Activated CD8-positive, alpha-beta memory T cell treated with anti-CD3 and anti-CD28 coated beads for 1 hour (primary cell): ENCODE data around the gene HAS3.
"Not testable (repeated sequence)": the region's sequence is repeated elsewhere in the genome, so short reads cannot be mapped to it uniquely, and the experiment has no call there.

Experiments
- DNase-seq, 2 donors: peaks; one replicate each; pipeline ENCODE4 v3.0.0-alpha.2; 2020; ENCODE audit warnings: low read depth in 1 of 2; ENCODE audit errors: extremely low read depth in 1 of 2

Gene HAS3, protein sequence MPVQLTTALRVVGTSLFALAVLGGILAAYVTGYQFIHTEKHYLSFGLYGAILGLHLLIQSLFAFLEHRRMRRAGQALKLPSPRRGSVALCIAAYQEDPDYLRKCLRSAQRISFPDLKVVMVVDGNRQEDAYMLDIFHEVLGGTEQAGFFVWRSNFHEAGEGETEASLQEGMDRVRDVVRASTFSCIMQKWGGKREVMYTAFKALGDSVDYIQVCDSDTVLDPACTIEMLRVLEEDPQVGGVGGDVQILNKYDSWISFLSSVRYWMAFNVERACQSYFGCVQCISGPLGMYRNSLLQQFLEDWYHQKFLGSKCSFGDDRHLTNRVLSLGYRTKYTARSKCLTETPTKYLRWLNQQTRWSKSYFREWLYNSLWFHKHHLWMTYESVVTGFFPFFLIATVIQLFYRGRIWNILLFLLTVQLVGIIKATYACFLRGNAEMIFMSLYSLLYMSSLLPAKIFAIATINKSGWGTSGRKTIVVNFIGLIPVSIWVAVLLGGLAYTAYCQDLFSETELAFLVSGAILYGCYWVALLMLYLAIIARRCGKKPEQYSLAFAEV

DNA sequence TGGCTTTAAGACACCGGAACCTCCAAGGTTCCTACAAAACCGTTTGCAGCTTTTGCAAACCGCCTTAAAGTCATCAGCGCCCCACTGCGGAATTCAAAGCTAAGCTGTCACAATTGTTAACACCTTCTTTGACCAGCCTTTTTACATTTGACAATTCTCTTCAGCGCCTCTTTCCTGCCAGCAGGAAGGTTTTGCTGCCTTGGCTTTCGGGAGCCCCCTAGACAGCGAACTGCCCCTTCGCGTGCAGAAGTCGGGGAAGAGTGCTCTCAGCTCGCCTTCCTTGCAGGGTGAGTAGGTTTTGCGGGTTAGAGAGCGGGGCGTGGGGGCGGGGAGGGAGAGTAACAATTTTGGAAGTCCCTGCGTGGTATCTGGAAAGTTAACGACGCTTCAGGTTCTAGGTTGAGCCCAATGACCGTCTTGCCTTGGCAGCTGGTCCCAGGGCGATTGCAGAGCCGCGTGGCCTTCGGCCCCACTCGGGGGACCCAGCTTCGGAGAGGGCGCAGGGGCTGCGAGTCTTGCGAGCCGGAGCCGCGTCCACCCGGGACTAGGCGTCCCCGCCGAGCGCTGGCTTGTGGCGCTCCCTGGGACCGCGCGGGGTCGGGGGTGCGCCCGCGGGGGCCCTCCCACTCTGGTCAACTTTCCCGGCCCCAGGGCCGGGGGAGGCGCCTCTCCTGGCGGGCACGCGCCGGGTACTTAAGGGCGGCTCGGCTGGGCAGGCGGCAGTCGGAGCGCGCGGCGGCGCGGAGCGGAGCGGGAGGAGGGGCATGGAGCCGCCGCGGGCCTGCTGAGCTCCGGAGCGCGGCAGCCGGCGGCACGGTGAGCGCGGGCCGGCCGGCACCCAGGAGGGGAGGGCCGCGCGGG, at the start of gene HAS3:
Gene HAS3, plus strand, starts transcription at position 153 of the 861 bp plus-strand sequence. CDS start 3,743 bp downstream, outside the sequence.
- DNase-seq, result no peak

DNA sequence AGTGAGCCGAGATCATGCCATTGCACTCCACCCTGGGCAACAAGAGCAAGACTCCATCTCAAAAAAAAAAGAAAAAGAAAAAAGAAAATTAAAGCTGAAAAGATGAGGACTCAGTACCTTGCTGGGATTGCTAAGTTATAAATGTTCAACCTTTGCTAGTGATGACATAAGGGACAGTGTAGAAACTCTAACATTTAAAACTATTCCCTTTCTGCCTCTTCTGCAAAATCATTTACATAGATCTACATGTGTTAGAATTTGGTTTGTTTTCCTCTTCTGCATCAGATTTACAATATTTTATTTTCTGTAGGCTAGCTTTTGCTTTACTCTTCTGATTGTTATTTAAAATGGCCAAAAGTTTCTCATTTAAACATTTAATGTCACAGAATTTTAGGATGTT, 49.5 kb upstream of the HAS3 start:
- DNase-seq, result no peak

DNA sequence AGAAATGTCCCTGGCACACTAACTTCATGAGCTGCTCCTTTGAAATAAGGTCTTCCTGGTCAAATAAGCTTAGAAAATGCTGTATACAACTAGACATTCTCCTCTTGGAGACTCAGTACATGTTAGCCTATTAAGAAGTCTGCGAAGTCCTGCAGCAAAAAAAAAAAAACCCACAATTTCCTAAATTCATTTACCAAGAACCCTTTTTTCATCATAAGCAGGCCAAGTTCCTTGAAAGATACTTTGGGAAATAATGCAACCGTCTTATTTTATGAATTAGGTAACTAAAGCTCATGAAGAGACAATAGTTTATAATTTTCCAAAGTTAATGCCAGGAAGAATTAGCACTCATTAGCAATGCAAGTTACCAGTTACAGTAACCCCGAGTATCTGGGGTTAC, 49.0 kb upstream of the HAS3 start:
- DNase-seq, result no peak

DNA sequence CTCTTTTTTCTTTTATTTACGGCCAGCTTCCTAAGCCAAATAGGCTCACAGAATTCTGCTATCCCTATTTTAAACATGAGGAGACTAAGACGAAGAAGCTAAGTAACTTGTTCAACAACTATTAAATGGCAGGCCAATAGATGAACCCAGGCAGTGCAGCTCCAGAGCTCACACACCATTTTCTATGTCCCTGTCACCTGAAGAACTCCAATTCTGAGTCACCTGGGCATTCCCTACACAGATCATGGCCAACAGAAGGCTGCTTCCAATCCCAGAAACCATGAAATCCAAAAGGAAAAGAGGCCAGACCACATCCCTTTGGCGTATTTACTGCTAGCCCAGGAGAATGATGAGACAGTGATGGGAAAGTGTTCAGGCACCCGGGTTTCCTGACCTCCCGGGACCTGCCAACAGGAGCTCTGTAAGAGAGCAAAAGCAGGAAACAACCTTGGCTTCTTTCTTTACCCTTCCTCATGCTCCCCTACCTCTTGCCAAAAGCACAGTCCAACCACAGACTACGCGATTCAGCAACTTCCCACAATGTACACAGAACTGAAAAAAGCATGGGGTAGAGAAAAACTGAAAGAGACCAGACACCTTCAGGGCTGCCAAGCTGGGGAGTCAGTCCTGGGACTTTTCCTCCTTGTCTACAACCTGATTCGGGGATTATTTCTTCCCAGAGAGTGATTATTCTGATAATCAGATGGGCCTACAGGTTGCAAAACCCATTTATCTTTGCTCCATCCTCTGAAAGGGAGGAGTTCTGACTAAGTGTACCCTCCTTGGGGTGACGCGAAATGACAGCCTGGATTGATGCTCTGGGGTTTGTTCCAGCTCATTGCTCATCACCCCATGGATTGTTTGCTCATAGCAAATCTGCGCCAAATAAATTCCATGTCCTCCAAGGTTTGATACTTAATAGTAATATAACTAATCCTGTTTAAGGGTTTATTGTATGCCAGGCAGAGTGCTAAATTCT, 47.8 kb upstream of the HAS3 start:
- no peak for DNase-seq

DNA sequence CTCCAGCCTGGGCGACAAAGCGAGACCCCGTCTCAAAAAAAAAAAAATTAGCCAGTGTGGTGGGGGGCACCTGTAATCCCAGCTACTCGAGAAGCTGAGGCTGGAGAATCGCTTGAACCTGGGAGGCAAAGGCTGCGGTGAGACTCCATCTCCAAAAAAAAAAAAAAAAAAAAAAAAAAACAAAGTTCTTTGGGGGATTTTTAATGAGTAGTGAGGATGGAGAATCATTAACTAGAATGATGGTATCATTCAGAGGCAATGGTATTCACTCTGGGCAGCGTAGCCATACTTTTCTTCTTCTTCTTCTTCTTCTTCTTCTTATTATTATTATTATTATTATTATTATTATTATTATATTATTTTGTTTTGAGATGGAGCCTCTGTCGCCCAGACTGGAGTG, 42.0 kb upstream of the HAS3 start:
- DNase-seq, result not testable (repeated sequence)

DNA sequence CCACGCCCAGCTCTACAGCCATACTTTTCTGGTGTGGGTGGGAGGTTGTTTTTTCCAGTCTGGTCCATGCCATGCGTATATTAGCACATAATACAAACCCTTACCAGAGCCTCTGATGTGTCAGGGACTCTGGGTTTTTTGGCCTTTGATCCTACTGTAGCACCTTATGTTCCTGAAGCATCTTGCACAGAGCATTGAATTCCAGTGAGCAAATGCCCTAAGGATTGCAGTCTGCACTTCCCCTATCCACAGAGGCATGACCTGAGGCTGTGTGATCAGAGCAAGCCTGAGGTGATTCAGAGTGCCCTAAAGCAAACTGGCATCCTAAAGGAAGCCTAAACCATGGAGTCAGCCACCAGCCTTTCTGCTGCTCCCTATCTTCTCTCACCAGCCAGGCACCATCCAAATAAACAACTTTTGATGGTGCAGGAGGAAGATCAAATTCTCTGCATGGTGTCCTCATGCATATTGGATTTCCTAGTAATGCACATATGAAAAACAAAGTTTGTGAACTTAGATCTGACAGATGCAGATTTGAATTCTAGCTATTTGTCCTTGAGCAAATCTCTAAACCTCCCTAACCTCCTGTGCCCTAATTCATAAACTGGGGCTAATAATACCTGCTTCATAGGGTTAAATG, 41.2 kb upstream of the HAS3 start:
- DNase-seq, result no peak

DNA sequence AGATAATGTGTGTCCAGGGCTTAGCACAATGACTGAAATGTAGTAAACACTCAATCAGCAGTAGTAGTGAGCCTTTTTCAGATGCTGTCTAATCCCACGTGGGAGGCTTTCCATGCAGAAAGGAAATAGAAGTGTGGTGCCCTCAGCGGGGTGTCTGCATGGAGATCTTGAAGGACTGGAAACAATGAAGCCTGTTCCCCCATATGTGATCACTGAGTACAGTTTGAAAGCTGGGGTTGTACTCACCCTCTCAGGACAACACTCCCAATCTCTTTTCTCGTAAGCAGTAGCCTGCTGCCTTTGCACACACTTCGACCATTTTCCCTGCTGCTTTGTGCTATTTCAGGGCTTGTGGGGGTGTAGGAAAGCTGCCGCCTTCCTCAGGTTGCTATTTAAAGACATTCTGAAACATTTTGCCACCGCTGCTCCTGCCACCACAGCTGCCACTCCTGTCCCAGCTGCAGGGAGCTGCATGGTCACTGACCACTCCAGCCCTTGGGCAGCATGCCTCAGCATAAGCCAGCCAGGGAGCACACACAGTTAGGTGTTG, 40.6 kb upstream of the HAS3 start:
- DNase-seq, result no peak

DNA sequence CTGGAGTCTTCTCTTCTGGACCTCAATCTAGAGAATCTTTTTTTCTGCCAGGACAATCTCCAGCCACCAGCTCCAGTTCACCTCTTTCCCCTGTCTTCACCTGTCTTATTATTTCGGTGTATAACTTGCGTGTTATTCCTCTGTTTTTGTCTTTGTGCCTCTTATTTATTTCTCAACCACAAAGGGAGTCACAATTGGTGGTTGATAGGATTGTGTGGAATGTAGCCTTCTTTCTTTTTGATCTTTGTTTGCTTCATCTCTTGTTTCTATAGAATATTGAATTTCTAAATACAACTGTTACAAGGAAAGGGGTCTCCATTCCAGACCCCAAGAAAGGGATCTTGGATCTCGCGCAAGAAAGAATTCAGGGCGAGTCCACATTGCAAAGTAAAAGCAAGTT, 35.9 kb upstream of the HAS3 start:
- no peak for DNase-seq

DNA sequence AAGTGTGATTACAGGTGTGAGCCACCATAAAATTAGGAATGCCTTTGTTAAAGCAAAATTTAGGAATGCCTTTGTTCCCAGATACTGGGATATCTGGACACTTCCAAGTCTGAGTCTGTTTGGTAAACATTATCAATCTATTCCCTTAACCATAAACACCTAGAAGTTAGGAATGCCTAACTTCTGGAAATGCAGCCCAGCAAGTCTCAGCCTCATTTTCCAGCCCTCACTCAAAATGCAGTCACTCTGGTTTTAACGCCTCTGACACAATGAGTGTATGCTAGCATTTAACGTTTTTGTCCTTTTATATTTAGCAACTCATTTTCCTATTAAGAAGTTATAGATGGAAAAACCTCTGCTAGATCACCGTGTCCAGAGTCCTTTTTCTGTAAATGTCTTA, 34.4 kb upstream of the HAS3 start:
- no peak for DNase-seq

DNA sequence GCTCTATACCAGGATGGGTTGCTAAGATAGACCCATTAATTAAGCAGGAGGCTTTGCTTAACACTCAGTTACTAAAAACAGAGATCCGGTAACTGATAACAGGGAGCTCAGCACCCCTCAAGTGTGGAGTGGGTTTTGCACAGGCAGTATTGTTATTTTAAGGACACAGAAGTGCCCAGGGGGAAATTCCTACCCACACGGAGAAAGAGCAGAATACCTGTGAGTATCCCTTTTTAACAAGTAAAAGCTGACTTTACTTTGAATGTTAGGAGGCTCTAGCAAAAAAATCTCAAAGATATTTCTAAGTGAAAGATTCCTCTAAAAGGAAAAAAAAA, 32.8 kb upstream of the HAS3 start:
- DNase-seq, result no peak

GRCh38 chr16:69073181-69073702, 32.2 kb upstream of the HAS3 start:
- no peak for DNase-seq

DNA sequence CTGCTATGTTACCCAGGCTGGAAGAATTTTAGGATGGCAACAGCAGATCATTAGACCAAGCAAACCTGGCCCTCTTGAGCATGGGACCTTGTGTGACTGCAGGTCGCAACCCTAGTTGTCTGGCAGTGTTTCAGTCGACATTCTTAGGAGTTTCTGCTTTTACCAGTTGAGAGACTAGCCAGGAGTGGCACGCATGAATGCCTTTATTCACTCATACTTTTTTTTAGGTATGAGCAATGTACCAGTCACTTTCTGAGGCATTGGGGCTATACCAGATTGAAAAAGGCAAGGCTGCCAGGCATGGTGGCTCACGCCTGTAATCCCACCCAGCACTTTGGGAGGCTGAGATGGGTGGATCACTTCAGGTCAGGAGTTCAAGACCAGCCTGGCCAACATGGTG, 28.2 kb upstream of the HAS3 start:
- DNase-seq, result no peak

- DNase-seq, result no peak
Measured at GRCh38 chr16:69078073-69078472, 27.4 kb upstream of the HAS3 start.

DNA sequence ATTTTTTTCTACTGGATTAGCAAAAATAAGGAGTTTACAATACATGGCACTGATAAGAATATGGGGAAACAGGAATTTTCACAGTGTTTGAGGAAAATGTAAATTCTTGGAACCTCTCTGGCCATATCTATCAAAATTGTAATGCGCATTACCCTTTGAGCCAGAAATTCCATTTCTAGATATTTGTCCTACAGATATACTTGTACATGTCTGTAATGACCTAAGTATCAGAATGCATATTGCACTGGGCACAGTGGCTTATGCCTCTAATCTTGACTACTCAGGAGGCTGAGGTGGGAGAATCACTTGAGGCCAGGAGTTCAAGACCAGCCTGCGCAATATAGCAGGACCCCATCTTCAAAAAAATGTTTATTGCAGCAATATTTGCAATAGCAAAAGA, 25.8 kb upstream of the HAS3 start:
- DNase-seq, result no peak

GRCh38 chr16:69083306-69083941, 22.0 kb upstream of the HAS3 start:
- DNase-seq, result no peak

GRCh38 chr16:69084289-69084688, 21.2 kb upstream of the HAS3 start:
- no peak for DNase-seq

- DNase-seq, result no peak
Measured at GRCh38 chr16:69085032-69085695, 20.3 kb upstream of the HAS3 start.

GRCh38 chr16:69087161-69087581, 18.3 kb upstream of the HAS3 start:
- no peak for DNase-seq

GRCh38 chr16:69088684-69089083, 16.8 kb upstream of the HAS3 start:
- DNase-seq, result no peak
